Fibroblast of pulmonary artery (primary cell): Measurements from ENCODE around the gene SEPHS2.

Source experiments
- DNase-seq: peaks from one replicate; pipeline ENCODE4 v3.0.0-alpha.2; 2010; ENCODE audit warnings: low read depth
- H3K4me3 ChIP-seq: replicated peaks from 2 replicates; pipeline ENCODE4 v1.5.1; 2011; ENCODE audit warnings: low read depth, mild to moderate bottlenecking, control low read depth, low read length, moderate library complexity
- CTCF ChIP-seq: IDR thresholded peaks from 2 replicates; pipeline ENCODE4 v1.5.1; 2011; ENCODE audit warnings: mild to moderate bottlenecking, control low read depth, low read length, inconsistent platforms; ENCODE audit errors: missing control alignments

The SEPHS2 gene

GRCh38 chr16:30445408-30446202 is at the start of gene SEPHS2:
SEPHS2 (minus strand) TSS chr16:30445874; CDS start chr16:30445727, 147 bp downstream.
- H3K4me3 ChIP-seq: peak within 1 kb of the TSS; percentile 76
- DNase-seq: peak; percentile 99
- peak; percentile 39 for TF ChIP-seq CTCF

GRCh38 chr16:30494709-30495108 is 49.0 kb upstream of the SEPHS2 start:
- no peak overlapping the region for H3K4me3 ChIP-seq
- DNase-seq: no peak
- no peak for TF ChIP-seq CTCF

- DNase-seq: no peak
- no peak for TF ChIP-seq CTCF
- H3K4me3 ChIP-seq: no peak overlapping the region
Observed at GRCh38 chr16:30493941-30494488, 48.3 kb upstream of the SEPHS2 start.

GRCh38 chr16:30491744-30492308 is 46.2 kb upstream of the SEPHS2 start:
- no peak for TF ChIP-seq CTCF
- peak; percentile 80 for DNase-seq
- H3K4me3 ChIP-seq: no peak overlapping the region

- TF ChIP-seq CTCF: no peak
- H3K4me3 ChIP-seq: no peak overlapping the region
- DNase-seq: no peak
Observed at GRCh38 chr16:30491229-30491628, 45.6 kb upstream of the SEPHS2 start.

GRCh38 chr16:30490210-30490609 is 44.5 kb upstream of the SEPHS2 start:
- H3K4me3 ChIP-seq: no peak overlapping the region
- DNase-seq: no peak
- no peak for TF ChIP-seq CTCF
